Measurements from ENCODE around the gene UBN1. TPM values are rescaled to one million over a fixed set of nuclear protein-coding genes. Genes with fewer than 3 reads are reported as not detected.

Gene UBN1
- total and polyA plus RNA-seq, 2 experiments from 2014 or later = 21.4 to 33.4 TPM

DNA sequence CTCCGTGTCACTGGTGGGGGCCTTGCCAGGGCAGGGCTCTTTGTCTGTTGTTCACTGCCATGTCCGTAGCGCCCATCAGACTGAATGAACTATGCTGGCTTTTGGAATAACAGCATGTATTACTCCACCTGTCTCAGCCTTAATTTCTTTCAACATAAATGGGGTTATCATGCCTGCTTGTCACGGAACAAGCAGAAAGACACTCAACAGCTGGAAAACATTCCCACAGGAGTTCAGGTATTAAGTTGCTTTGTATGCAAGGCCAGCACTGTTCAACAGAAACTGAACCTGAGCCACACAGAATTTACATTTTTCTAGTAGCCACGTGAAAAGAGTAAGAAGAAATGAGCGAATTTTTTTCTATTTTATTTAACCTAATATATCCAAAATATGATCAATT is 76.6 kb downstream of the UBN1 start:
- H3K27me3 ChIP-seq = no peaks in the 10 kb centered on the region
- DNase-seq (ENCODE audit: low read depth in 1 of 2, low spot score in 1 of 2) = no peak
- H3K27ac ChIP-seq = no peak overlapping the region
- H3K36me3 ChIP-seq = no peaks in the 10 kb centered on the region
- TF ChIP-seq, protein P1, sequence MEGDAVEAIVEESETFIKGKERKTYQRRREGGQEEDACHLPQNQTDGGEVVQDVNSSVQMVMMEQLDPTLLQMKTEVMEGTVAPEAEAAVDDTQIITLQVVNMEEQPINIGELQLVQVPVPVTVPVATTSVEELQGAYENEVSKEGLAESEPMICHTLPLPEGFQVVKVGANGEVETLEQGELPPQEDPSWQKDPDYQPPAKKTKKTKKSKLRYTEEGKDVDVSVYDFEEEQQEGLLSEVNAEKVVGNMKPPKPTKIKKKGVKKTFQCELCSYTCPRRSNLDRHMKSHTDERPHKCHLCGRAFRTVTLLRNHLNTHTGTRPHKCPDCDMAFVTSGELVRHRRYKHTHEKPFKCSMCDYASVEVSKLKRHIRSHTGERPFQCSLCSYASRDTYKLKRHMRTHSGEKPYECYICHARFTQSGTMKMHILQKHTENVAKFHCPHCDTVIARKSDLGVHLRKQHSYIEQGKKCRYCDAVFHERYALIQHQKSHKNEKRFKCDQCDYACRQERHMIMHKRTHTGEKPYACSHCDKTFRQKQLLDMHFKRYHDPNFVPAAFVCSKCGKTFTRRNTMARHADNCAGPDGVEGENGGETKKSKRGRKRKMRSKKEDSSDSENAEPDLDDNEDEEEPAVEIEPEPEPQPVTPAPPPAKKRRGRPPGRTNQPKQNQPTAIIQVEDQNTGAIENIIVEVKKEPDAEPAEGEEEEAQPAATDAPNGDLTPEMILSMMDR (IDR thresholded peaks at IDR 0.05; ENCODE audit: low read depth, low read length) = no peak
- H3K4me1 ChIP-seq (ENCODE audit: low read depth) = peaks cover 4% of the 10 kb centered on the region
- H3K4me3 ChIP-seq = no peak overlapping the region
- H3K9me3 ChIP-seq (ENCODE audit: low read depth) = no peaks in the 10 kb centered on the region

DNA sequence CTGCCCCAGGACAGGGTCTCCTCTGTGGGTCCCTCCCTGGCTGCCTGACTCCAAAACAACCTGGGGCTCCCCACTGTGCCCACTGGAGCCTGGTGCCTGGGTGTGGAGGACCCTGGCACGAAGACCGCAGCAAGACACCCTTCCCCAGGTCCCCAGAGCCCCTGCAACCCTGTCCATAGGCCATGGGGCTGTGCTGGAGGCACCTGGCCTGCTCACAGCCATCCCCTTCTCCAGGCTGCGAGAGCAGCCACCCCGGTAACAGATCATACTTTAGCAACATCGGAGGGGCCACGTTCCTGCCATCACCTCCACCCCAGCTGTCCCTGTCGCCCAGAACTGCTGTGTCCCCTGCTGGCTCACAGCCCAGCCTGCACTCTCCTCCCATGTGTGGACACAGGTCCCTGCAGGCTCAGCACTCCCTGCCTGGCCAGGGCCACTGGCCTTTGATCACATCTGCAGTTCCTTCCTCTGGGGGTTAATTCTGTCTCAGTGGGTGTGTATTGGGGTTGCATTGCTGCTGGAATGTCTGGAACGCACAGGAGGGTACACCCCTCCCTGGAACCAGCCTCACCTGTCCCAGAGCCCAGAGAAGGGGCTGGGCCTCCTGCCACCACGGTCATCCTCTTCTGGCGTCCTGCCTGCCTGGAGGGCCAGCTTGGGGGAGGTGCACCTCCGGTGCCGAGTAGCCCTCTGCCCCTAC is 77.5 kb downstream of the UBN1 start:
- H3K4me3 ChIP-seq = no peak overlapping the region
- no peak for DNase-seq (ENCODE audit: low read depth in 1 of 2, low spot score in 1 of 2)
- H3K4me1 ChIP-seq (ENCODE audit: low read depth) = peaks cover 4% of the 10 kb centered on the region
- TF ChIP-seq, protein P1 (IDR thresholded peaks at IDR 0.05; ENCODE audit: low read depth, low read length) = no peak
- H3K27me3 ChIP-seq = no peaks in the 10 kb centered on the region
- H3K27ac ChIP-seq = no peak overlapping the region
- no peaks in the 10 kb centered on the region for H3K9me3 ChIP-seq (ENCODE audit: low read depth)
- no peaks in the 10 kb centered on the region for H3K36me3 ChIP-seq

DNA sequence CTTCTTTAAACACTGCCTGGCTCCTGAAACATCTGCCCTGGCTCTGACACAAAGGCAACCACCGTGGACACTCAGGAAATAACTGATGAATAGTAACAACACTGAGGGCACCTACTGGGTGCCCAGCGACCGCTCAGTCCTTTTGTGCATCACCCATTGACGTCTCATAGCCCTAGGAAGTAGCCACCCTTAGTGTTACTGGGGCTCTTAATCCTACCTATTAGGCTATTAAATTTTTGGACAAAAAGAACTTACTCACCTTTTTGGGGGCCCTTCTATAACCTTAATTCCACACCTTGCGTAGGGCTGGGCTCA is 78.0 kb downstream of the UBN1 start:
- no peaks in the 10 kb centered on the region for H3K36me3 ChIP-seq
- no peak overlapping the region for H3K4me3 ChIP-seq
- H3K4me1 ChIP-seq (ENCODE audit: low read depth) = peaks cover 4% of the 10 kb centered on the region
- no peaks in the 10 kb centered on the region for H3K9me3 ChIP-seq (ENCODE audit: low read depth)
- no peaks in the 10 kb centered on the region for H3K27me3 ChIP-seq
- DNase-seq (ENCODE audit: low read depth in 1 of 2, low spot score in 1 of 2) = no peak
- TF ChIP-seq, protein P1 (IDR thresholded peaks at IDR 0.05; ENCODE audit: low read depth, low read length) = no peak
- no peak overlapping the region for H3K27ac ChIP-seq

DNA sequence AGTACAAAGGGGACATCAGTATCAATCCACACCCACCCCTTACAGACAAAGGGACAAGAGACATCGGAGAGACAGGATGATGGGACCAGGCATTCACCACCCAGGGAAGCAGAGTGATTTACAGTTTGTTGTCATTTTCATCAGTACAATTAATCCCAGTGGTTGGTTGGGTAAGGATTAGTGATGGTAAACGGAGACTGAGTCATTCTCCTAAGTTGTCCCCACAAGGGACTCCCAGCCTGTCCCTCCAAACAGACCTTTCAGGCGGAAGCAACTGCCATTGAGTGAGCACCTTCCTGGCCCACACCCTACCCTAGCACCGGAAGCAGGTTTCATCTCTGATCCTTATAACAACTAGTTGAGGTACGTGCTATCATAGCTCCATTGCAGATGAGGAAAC is 78.5 kb downstream of the UBN1 start:
- peaks cover 4% of the 10 kb centered on the region for H3K4me1 ChIP-seq (ENCODE audit: low read depth)
- H3K27ac ChIP-seq = no peak overlapping the region
- H3K9me3 ChIP-seq (ENCODE audit: low read depth) = no peaks in the 10 kb centered on the region
- no peak overlapping the region for H3K4me3 ChIP-seq
- TF ChIP-seq, protein P1 (IDR thresholded peaks at IDR 0.05; ENCODE audit: low read depth, low read length) = no peak
- DNase-seq (ENCODE audit: low read depth in 1 of 2, low spot score in 1 of 2) = no peak
- no peaks in the 10 kb centered on the region for H3K27me3 ChIP-seq
- no peaks in the 10 kb centered on the region for H3K36me3 ChIP-seq

DNA sequence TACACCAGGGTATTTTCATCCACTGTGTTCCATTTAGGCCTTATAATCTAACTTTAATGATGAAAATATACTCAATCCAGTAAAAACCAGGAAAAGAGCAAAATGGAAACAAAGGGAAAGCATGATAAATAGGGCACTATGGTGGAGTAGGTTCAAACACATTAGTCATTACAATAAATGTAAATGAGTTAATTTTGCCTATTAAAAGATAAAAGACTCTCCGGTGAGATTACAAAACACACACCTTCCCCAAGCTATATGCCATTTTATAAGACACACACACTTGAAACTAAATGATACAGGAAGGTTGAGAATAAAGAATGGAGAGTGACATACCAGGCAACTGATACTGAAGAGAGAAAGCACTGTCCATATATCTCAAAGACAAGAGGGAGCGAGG is 79.6 kb downstream of the UBN1 start:
- Histone ChIP-seq H3K27me3 (no peaks in the 10 kb centered on the region), H3K9me3 (ENCODE audit: low read depth) (no peaks in the 10 kb centered on the region), H3K4me1 (ENCODE audit: low read depth) (peaks cover 4% of the 10 kb centered on the region), H3K36me3 (no peaks in the 10 kb centered on the region), H3K4me3 (no peak overlapping the region), H3K27ac (no peak overlapping the region)
- TF ChIP-seq, protein P1 (IDR thresholded peaks at IDR 0.05; ENCODE audit: low read depth, low read length) = no peak
- no peak for DNase-seq (ENCODE audit: low read depth in 1 of 2, low spot score in 1 of 2)

Data from cardiac muscle cell (in vitro differentiated cells and primary cell).